ENCODE results near the gene ABCC1. TPM values are rescaled to one million over a fixed set of nuclear protein-coding genes. Genes with fewer than 3 reads are reported as not detected.
A peak's percentile ranks its signal among the peaks of the same experiment; 100 is the strongest.

Gene ABCC1
- total RNA-seq, 1 experiment from 2014 or later, result 56.4 TPM

- Histone ChIP-seq H3K27me3 (ENCODE audit: insufficient read depth, low read length) (no peaks in the 10 kb centered on the region), H2BK20ac (ENCODE audit: low read depth, low read length, poor library complexity, severe bottlenecking) (no peak overlapping the region), H4K20me1 (ENCODE audit: control insufficient read depth, insufficient read depth, insufficient read length) (no peaks in the 10 kb centered on the region), H3K23me2 (ENCODE audit: insufficient read length, low read depth, low read length, poor library complexity, severe bottlenecking) (no peaks in the 10 kb centered on the region), H2BK12ac (ENCODE audit: insufficient read length, low read depth, low read length) (no peak overlapping the region), H2AK5ac (ENCODE audit: insufficient read length, low read length) (no peak overlapping the region), H3K14ac (ENCODE audit: insufficient read depth, low read length) (no peak overlapping the region), H3T11ph (ENCODE audit: low read length) (no peak overlapping the region), H3K4me1 (ENCODE audit: insufficient read depth, low read length) (no peaks in the 10 kb centered on the region), H3K4ac (ENCODE audit: low read depth, low read length) (no peak overlapping the region), H2BK5ac (ENCODE audit: insufficient read length, low read length) (no peak overlapping the region), H3K9me3 (ENCODE audit: control insufficient read depth, low read depth, low read length) (no peaks in the 10 kb centered on the region), H3K79me2 (ENCODE audit: insufficient read depth, low read length) (no peaks in the 10 kb centered on the region), H3K56ac (ENCODE audit: insufficient read length, low read depth, low read length) (no peak overlapping the region), H3K23ac (ENCODE audit: insufficient read length, low read depth, low read length) (no peak overlapping the region), H4K5ac (ENCODE audit: insufficient read length, low read depth, low read length) (no peak overlapping the region), H4K8ac (replicated peaks; ENCODE audit: insufficient read length, low read depth, low read length) (no peak overlapping the region), H4K91ac (ENCODE audit: insufficient read length, low read depth, low read length) (no peak overlapping the region), H2AFZ (ENCODE audit: low read length) (no peak overlapping the region), H3K18ac (ENCODE audit: insufficient read length, low read depth, low read length) (no peak overlapping the region), H3K9ac (ENCODE audit: extremely low read depth, insufficient read length, low read length) (no peak overlapping the region), H3K4me2 (ENCODE audit: insufficient read depth, insufficient read length, low read length) (no peak overlapping the region), H2BK120ac (ENCODE audit: low read depth, low read length, poor library complexity, severe bottlenecking) (no peak overlapping the region), H3K79me1 (ENCODE audit: insufficient read depth, low read depth, low read length, poor library complexity, severe bottlenecking) (no peaks in the 10 kb centered on the region), H3K27ac (ENCODE audit: insufficient read length, low read depth, low read length) (no peak overlapping the region), H2BK15ac (ENCODE audit: low read depth, low read length) (no peak overlapping the region)
- Mint-ChIP-seq H3K4me3 (no peak overlapping the region), H3K36me3 (ENCODE audit: insufficient read depth in 1 of 3, low read depth in 3 of 3) (peaks cover 17 to 67% (median 55%) of the 10 kb centered on the region in 3 experiments; a peak in 6 of 7 replicates), H3K27me3 (ENCODE audit: low read depth) (no peaks in the 10 kb centered on the region), H3K27ac (peak overlapping the region in 2 of 3 experiments; percentile 61 to 88; a peak in 3 of 7 replicates), H3K9me3 (no peaks in the 10 kb centered on the region), H3K4me1 (peaks cover 7 to 27% of the 10 kb centered on the region in 2 experiments; a peak in 2 of 4 replicates)
- no peak for TF ChIP-seq CTCF (conservative IDR thresholded peaks at IDR 0.05)
- WGBS (ENCODE audit: extremely low coverage, insufficient read length, low lambda C conversion rate), result no CpG with 5 or more reads among the region's 8 CpGs
- DNase-seq, result no peak
Observed at GRCh38 chr16:16095646-16096045, 146.2 kb downstream of the ABCC1 start.
